ENCODE results near the gene CDK16.
A peak's percentile ranks its signal among the peaks of the same experiment; 100 is the strongest.

Gene CDK16

DNA sequence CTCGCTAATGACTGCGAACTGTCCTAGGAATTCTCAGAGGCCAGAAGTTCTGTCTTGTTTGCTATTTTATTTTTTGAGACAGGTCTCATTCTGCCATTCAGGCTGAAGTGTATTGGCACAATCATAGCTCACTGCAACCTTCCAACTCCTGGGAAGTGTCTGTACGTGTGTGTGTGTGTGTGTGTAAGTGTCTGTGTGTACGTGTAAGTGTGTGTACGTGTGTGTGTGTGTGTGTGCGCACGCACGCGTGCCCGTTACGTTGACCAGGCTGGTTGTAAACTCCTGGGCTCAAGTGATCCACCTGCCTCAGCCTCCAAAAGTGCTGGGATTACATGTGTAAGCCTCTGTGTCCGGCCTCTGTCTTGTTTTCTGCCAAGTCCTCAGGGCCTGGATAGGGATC, 10.4 kb upstream of the CDK16 start:
- no peak for DNase-seq (ENCODE audit: low read depth in 2 of 2)

GRCh38 chrX:47209508-47210238, 8.8 kb upstream of the CDK16 start:
- DNase-seq (ENCODE audit: low read depth in 2 of 2): no peak

DNA sequence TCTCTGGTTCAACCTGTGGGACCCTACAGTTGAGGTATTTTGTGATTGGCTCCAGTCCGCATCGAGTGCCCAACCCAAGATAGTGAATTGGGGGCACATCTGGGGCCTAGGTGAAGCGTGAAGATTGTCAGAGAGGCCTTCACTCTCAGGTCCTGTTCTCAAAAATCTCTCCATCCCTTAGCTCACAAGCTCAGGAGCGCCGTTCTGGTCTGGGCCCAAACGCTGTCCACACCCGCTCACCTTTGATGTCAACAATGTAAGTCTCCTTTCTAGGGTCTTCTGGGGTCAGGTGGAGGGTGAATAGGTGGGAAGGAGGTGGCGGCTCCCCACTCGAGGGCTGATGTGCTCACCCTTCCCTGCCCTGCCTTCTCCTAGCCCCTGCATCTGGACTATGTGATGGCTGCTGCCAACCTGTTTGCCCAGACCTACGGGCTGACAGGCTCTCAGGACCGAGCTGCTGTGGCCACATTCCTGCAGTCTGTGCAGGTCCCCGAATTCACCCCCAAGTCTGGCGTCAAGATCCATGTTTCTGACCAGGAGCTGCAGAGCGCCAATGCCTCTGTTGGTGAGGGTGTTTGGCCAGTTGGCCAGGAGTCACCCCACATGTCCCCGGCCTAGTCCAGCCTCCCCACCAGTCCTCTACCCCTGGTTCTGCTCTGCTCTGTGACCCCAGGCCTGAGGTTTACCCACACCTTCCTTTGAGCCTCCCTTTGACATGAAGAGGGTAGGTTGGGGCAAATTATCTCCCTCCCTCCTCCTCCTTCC, 7.6 kb upstream of the CDK16 start:
- DNase-seq (ENCODE audit: low read depth in 2 of 2): no peak

- no peak for DNase-seq (ENCODE audit: low read depth in 2 of 2)
Measured at GRCh38 chrX:47212381-47213293, 5.8 kb upstream of the CDK16 start.

DNA sequence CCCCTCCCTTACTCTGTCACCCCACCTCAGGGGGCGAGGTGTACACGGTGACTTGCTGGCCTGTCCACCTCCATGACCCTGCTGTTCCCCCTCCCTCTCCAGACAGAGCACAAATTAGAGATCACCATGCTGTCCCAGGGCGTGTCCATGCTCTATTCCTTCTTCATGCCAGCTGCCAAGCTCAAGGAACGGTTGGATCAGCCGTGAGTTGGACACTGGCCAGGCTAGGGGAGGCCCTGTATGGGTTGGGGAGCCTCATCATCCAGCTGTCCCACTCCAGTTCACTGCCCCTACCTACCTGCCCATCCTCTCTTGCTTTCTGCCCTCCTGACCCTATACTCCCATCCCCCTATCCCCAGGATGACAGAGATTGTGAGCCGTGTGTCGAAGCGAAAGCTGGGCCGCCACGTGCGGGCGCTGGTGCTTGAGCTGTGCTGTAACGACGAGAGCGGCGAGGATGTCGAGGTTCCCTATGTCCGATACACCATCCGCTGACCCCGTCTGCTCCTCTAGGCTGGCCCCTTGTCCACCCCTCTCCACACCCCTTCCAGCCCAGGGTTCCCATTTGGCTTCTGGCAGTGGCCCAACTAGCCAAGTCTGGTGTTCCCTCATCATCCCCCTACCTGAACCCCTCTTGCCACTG, 3.9 kb upstream of the CDK16 start:
- DNase-seq (ENCODE audit: low read depth in 2 of 2): no peak

GRCh38 chrX:47215291-47215900, 3.1 kb upstream of the CDK16 start:
- no peak for DNase-seq (ENCODE audit: low read depth in 2 of 2)

GRCh38 chrX:47216393-47216925, 2.0 kb upstream of the CDK16 start:
- no peak for DNase-seq (ENCODE audit: low read depth in 2 of 2)

DNA sequence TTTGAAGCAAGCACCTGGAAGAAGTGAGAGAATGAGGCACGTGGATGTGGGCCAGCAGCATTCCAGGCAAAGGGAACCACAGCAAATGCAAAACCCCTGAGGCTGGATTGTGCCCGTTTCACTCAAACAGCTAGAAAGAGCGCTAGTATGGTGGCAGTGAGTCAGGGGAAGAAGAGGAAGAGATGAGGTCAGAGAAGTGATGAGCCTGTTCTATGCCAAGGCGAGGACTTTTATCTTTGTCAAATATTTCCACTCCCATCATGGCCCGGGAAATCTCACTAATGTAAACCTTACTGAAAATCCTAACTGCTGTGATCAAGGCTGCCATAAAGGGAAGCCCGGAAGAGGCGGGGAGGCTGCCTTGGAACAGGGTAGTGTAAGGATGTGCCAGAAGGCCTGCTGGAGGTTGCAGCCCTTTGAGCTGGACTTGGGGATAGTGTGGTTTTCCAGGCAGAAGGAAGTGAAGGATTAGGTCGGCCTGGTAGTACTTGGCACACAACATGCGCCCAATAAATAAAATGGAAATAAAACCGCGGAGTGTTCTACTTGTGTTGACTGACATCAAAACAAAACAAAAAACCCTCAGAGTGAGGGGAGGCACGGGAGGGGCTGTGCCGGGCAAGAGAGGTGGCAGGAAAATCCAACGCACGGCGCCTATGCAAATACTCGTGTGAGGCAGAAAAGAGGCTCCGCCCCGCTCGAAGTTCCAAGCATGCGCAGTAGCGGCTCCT, 1.2 kb upstream of the CDK16 start:
- DNase-seq (ENCODE audit: low read depth in 2 of 2): no peak

- DNase-seq (ENCODE audit: low read depth in 2 of 2): peak; percentile 97
Measured at GRCh38 chrX:47217852-47218279, 615 bp upstream of the CDK16 start.

- DNase-seq (ENCODE audit: low read depth in 2 of 2): no peak
Measured at GRCh38 chrX:47218920-47219815, 687 bp downstream of the CDK16 start.

GRCh38 chrX:47221756-47222155, 3.3 kb downstream of the CDK16 start:
- DNase-seq (ENCODE audit: low read depth in 2 of 2): no peak

DNA sequence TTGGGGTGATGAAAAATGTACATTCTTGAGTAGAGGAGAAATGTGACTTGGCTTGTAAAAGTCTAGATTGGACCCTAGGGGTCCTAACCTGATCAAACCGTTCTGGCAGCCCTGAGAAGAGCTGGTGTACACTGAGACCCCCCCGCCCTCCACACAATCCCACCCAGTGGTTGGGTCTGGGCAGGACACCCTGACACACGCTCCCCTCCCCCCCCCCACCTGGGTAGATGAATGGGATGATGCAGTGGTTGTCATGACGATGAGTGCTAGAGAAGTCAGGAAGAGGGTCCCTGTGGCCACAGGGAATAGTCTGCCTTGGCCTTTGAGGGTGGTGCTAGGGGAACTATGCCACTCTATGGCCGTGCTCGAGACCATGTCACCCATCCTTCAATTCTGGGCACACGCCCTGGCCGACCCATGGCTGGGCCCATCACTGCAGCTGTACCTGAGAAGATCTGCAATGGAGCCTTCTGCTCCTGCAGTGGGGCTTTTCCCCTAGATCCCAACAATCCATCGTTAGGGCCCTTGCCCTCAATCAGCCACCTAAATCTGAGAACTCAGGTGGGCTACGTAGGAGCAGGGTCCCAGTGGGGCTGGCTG, 4.4 kb downstream of the CDK16 start:
- no peak for DNase-seq (ENCODE audit: low read depth in 2 of 2)

DNA sequence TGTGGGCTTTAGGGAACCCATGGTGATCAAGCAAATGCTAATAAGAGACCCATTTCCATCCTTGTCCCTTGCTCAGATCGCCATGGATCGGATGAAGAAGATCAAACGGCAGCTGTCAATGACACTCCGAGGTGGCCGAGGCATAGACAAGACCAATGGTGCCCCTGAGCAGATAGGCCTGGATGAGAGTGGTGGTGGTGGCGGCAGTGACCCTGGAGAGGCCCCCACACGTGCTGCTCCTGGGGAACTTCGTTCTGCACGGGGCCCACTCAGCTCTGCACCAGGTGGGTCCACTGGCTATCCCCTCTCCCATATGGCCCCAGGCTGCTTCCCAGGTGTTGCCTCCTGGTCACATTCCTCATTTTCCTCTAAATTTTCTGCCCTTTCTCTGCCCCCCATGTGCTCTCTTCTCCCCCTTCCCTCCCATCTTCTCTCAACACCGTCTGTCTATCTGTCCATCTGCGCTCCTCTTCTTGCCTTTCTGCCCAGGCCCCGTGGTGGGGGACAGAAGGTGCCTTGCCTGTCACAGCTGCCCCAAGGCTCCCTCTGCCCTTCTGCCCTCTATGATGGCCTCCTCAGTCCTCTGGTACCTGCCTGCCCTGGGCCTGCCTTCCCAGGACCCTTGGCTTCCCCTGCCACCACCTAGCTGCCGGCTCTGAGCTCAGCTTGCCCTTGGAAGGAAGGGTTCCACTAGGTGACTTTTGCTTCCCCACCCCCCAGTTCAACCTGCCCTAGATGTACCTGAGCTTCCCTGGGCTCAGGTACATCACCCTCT, 5.2 kb downstream of the CDK16 start:
- DNase-seq (ENCODE audit: low read depth in 2 of 2): no peak

- no peak for DNase-seq (ENCODE audit: low read depth in 2 of 2)
Measured at GRCh38 chrX:47224266-47224895, 5.9 kb downstream of the CDK16 start.

GRCh38 chrX:47224896-47225290, 6.4 kb downstream of the CDK16 start:
- no peak for DNase-seq (ENCODE audit: low read depth in 2 of 2)

DNA sequence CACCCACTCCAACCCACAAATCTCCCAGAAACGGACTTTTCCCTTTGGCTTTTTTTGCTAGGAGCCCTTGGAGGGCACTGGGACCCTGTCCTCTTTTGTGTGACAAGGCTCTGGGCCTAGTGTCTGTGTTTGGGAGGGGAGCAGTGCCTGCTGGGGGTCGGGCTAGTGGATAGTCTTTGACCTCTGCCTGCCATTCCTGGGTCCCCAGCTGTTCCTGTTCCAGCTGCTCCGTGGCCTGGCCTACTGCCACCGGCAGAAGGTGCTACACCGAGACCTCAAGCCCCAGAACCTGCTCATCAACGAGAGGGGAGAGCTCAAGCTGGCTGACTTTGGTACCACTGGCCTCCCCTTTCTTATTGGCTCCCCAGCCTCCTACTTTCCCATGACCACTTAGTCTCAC, 7.6 kb downstream of the CDK16 start:
- no peak for DNase-seq (ENCODE audit: low read depth in 2 of 2)

DNA sequence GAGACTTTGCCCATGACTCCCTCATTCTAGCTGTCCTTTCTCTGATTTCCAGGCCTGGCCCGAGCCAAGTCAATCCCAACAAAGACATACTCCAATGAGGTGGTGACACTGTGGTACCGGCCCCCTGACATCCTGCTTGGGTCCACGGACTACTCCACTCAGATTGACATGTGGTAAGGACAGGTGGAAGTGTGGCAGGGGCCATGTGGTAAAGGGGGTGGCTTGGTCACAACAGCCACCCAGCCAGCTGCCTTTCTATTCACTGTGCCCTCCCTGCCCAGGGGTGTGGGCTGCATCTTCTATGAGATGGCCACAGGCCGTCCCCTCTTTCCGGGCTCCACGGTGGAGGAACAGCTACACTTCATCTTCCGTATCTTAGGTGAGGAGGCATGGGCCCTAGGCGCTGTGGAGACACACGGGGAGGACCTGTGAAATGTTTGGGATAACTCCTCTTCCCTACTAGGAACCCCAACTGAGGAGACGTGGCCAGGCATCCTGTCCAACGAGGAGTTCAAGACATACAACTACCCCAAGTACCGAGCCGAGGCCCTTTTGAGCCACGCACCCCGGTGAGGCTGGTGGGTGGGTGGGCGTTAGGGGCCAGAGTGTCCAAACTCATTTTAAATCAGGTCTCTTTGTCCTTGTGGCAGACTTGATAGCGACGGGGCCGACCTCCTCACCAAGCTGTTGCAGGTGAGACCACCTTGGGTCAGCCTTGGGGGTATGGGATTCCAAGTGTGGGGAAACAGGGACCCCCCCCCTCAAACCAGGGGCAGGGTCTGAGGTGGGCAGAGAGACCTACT, 8.3 kb downstream of the CDK16 start:
- DNase-seq (ENCODE audit: low read depth in 2 of 2): no peak
